ENCODE results near the gene CTXND1.

GRCh38 chr15:80242802-80243201 lies 9.2 kb downstream of the CTXND1 start:
- no peak for TF ChIP-seq POLR2A (IDR thresholded peaks at IDR 0.05; ENCODE audit: low read length)
- no peak for TF ChIP-seq CHD4 (IDR thresholded peaks at IDR 0.05; ENCODE audit: borderline replicate concordance)
- no peak for TF ChIP-seq EP300 (IDR thresholded peaks at IDR 0.05)
- TF ChIP-seq HMGXB4 (CRISPR knock-in tag; IDR thresholded peaks at IDR 0.05; ENCODE audit: borderline replicate concordance) = no peak
- no peak for TF ChIP-seq CTCF (IDR thresholded peaks at IDR 0.05)
- TF ChIP-seq POLR2AphosphoS2 (conservative IDR thresholded peaks at IDR 0.05; ENCODE audit: low read length) = no peak
- TF ChIP-seq KDM1A (IDR thresholded peaks at IDR 0.05; ENCODE audit: low read depth) = no peak
- TF ChIP-seq REST (IDR thresholded peaks at IDR 0.05) = no peak
- TF ChIP-seq RFX5 (IDR thresholded peaks at IDR 0.05) = no peak
- TF ChIP-seq RAD21 (conservative IDR thresholded peaks at IDR 0.05 in 1 of 2, IDR thresholded peaks at IDR 0.05 in 1 of 2) = no peak
- no peak for TF ChIP-seq CEBPB (IDR thresholded peaks at IDR 0.05)
- TF ChIP-seq GATA3 (IDR thresholded peaks at IDR 0.05; ENCODE audit: borderline replicate concordance) = no peak
- TF ChIP-seq E2F6 (IDR thresholded peaks at IDR 0.05; ENCODE audit: borderline replicate concordance, low read depth) = no peak
- TF ChIP-seq TFCP2L1 (CRISPR knock-in tag; IDR thresholded peaks at IDR 0.05) = no peak
